H1 (cell line): ENCODE data around the gene SMTNL2. TPM values are rescaled to one million over a fixed set of nuclear protein-coding genes. Genes with fewer than 3 reads are reported as not detected.
A peak's percentile ranks its signal among the peaks of the same experiment; 100 is the strongest.

ENCODE experiments used
- CTCF ChIA-PET: fragments of 300-600 bp; sonication (Branson Sonifier 250); formaldehyde crosslinking; loops from one replicate; lab custom pipeline; 2021; ENCODE audit not compliant: partially characterized antibody; lab: Charles Lee
- POLR2A ChIA-PET: fragments of 300-600 bp; sonication (Branson Sonifier 250); formaldehyde crosslinking; loops from one replicate; lab custom pipeline; 2021; ENCODE audit warnings: inconsistent platforms; ENCODE audit not compliant: partially characterized antibody; lab: Charles Lee
- DNase-seq, 2 experiments: peaks; one replicate each; pipeline versions ENCODE4 v3.0.0 to v3.0.0-alpha.2; 2010 to 2022; ENCODE audit warnings: low spot score in 2 of 2, low read depth in 1 of 2, mixed read lengths in 1 of 2
- FAIRE-seq: peaks from 2 replicates; lab custom pipeline; 2011; peaks lifted over from hg19 to GRCh38; lab: Jason Lieb, UNC
- H2AFZ ChIP-seq: 2 replicates; pipeline ENCODE4 v1.8.1; 2012; ENCODE audit warnings: low read length, inconsistent platforms
- H2AK5ac ChIP-seq: 2 replicates; pipeline ENCODE4 v1.6.1; 2013; ENCODE audit warnings: low read depth, low read length
- H2BK120ac ChIP-seq: replicated peaks from 2 replicates; pipeline ENCODE3; 2013; ENCODE audit warnings: low read depth, low read length, inconsistent platforms
- H2BK12ac ChIP-seq: 2 replicates; pipeline ENCODE4 v1.6.1; 2013; ENCODE audit warnings: low read depth, low read length
- H2BK15ac ChIP-seq: 2 replicates; pipeline ENCODE4 v1.6.1; 2013; ENCODE audit warnings: low read length
- H2BK20ac ChIP-seq: 2 replicates; pipeline ENCODE4 v1.6.1; 2013; ENCODE audit warnings: low read length
- H2BK5ac ChIP-seq: 2 replicates; pipeline ENCODE4 v1.6.1; 2013; ENCODE audit warnings: low read depth, low read length
- H3K14ac ChIP-seq: 2 replicates; pipeline ENCODE4 v1.6.1; 2013; ENCODE audit warnings: inconsistent platforms; ENCODE audit not compliant: insufficient read length
- H3K18ac ChIP-seq: 2 replicates; pipeline ENCODE4 v1.6.1; 2013; ENCODE audit warnings: low read length; ENCODE audit errors: extremely low read depth
- H3K23ac ChIP-seq: 2 replicates; pipeline ENCODE4 v1.6.1; 2013; ENCODE audit warnings: inconsistent platforms; ENCODE audit not compliant: insufficient read length
- H3K23me2 ChIP-seq: 2 replicates; pipeline ENCODE4 v1.6.1; 2013; ENCODE audit warnings: low read depth, low read length
- H3K27ac ChIP-seq: 2 replicates; pipeline ENCODE4 v1.6.1; 2011; ENCODE audit warnings: low read depth, low read length, inconsistent platforms
- H3K27me3 ChIP-seq, 4 experiments: replicated peaks in 1 of 4; 1 replicate in 1 of 4; 2 replicates in 3 of 4; pipeline versions ENCODE4 v1.6.1 to v1.8.1; 2011 to 2013; ENCODE audit warnings: low read length in 3 of 4, mild to moderate bottlenecking in 3 of 4, inconsistent platforms in 2 of 4, mixed read lengths in 2 of 4, moderate library complexity in 1 of 4; ENCODE audit not compliant: control insufficient read depth in 3 of 4, insufficient read depth in 3 of 4; ENCODE audit errors: extremely low read depth in 1 of 4
- H3K36me3 ChIP-seq, 4 experiments: 2 replicates each; pipeline versions ENCODE4 v1.6.1 to v1.8.1; 2011 to 2013; ENCODE audit warnings: mild to moderate bottlenecking in 4 of 4, low read length in 3 of 4, moderate library complexity in 2 of 4, control low read depth in 1 of 4, inconsistent platforms in 1 of 4; ENCODE audit not compliant: insufficient read depth in 4 of 4, control insufficient read depth in 2 of 4
- H3K4ac ChIP-seq: replicated peaks from 2 replicates; pipeline ENCODE3; 2013; ENCODE audit warnings: low read length, low read depth, mixed read lengths, inconsistent platforms; ENCODE audit not compliant: insufficient read length
- H3K4me1 ChIP-seq, 4 experiments: replicated peaks in 1 of 4; 1 replicate in 1 of 4; 2 replicates in 3 of 4; pipeline versions ENCODE4 v1.6.1 to v1.8.1; 2011 to 2013; ENCODE audit warnings: low read length in 3 of 4, inconsistent platforms in 2 of 4, mixed read lengths in 1 of 4; ENCODE audit not compliant: insufficient read depth in 4 of 4, control insufficient read depth in 3 of 4
- H3K4me2 ChIP-seq, 2 experiments: 2 replicates each; pipeline versions ENCODE4 v1.6.1 to v1.8.1; 2011 to 2013; ENCODE audit warnings: low read depth in 2 of 2, low read length in 2 of 2, control low read depth in 1 of 2, inconsistent platforms in 1 of 2, mild to moderate bottlenecking in 1 of 2; ENCODE audit not compliant: insufficient read depth in 1 of 2
- H3K4me3 ChIP-seq, 4 experiments: fragments of 200-600, 300-600 bp in 1 of 4; sonication (generic), shearing (Covaris generic), sonication (Bioruptor Twin) in 1 of 4; 2 replicates each; pipeline versions ENCODE4 v1.5.1 to v1.8.1; 2011 to 2016; ENCODE audit warnings: low read length in 4 of 4, low read depth in 3 of 4, control low read depth in 2 of 4, inconsistent platforms in 2 of 4, mild to moderate bottlenecking in 2 of 4, mixed read lengths in 1 of 4, moderate library complexity in 1 of 4; ENCODE audit not compliant: insufficient read depth in 2 of 4; ENCODE audit errors: extremely low read depth in 1 of 4
- H3K56ac ChIP-seq: replicated peaks from 2 replicates; pipeline ENCODE3; 2013; ENCODE audit warnings: low read depth, mild to moderate bottlenecking, mixed read lengths, low read length, inconsistent platforms; ENCODE audit not compliant: insufficient read length
- H3K79me1 ChIP-seq: 2 replicates; pipeline ENCODE4 v1.6.1; 2013; ENCODE audit warnings: low read depth, low read length, control low read depth
- H3K79me2 ChIP-seq, 2 experiments: 2 replicates each; pipeline versions ENCODE4 v1.6.1 to v1.8.1; 2012 to 2013; ENCODE audit warnings: low read length in 2 of 2, mild to moderate bottlenecking in 2 of 2, inconsistent platforms in 1 of 2; ENCODE audit not compliant: insufficient read depth in 2 of 2, control insufficient read depth in 1 of 2
- H3K9ac ChIP-seq, 4 experiments: replicated peaks in 1 of 4; 1 replicate in 1 of 4; 2 replicates in 3 of 4; pipeline versions ENCODE4 v1.6.1 to v1.8.1; 2011 to 2013; ENCODE audit warnings: low read depth in 3 of 4, low read length in 3 of 4, control low read depth in 2 of 4, mild to moderate bottlenecking in 2 of 4, moderate library complexity in 2 of 4, inconsistent platforms in 1 of 4; ENCODE audit errors: extremely low read depth in 1 of 4
- H3K9me3 ChIP-seq, 2 experiments: 2 replicates each; pipeline versions ENCODE4 v1.6.1 to v1.8.1; 2012 to 2013; ENCODE audit warnings: mild to moderate bottlenecking in 2 of 2, moderate library complexity in 2 of 2, control low read depth in 1 of 2, inconsistent platforms in 1 of 2, low read depth in 1 of 2, low read length in 1 of 2, mixed read lengths in 1 of 2; ENCODE audit not compliant: insufficient read depth in 2 of 2
- H4K20me1 ChIP-seq, 2 experiments: replicated peaks in 1 of 2; 2 replicates each; pipeline versions ENCODE3 to v1.8.1; 2011 to 2013; ENCODE audit warnings: inconsistent platforms in 2 of 2, low read length in 2 of 2, mild to moderate bottlenecking in 1 of 2; ENCODE audit not compliant: insufficient read depth in 2 of 2, control insufficient read depth in 1 of 2
- H4K5ac ChIP-seq: 2 replicates; pipeline ENCODE4 v1.6.1; 2013; ENCODE audit warnings: low read length, low read depth, mixed read lengths, inconsistent platforms; ENCODE audit not compliant: insufficient read length
- H4K8ac ChIP-seq: 2 replicates; pipeline ENCODE4 v1.8.0; 2013; ENCODE audit warnings: mild to moderate bottlenecking, moderate library complexity, low read length, inconsistent platforms; ENCODE audit not compliant: insufficient read depth; ENCODE audit errors: extremely low read depth
- H4K91ac ChIP-seq: replicated peaks from 2 replicates; pipeline ENCODE3; 2013; ENCODE audit warnings: low read length, mixed read lengths, inconsistent platforms; ENCODE audit not compliant: insufficient read length
- CHD2 ChIP-seq: IDR thresholded peaks from 2 replicates; pipeline ENCODE4 v1.6.1; 2012; ENCODE audit warnings: low read length, improper control_type of control experiment
- EP300 ChIP-seq, 2 experiments: IDR thresholded peaks; 1 replicate in 1 of 2; 2 replicates in 1 of 2; pipeline ENCODE4 v1.6.1; 2011 to 2012; ENCODE audit warnings: low read depth in 2 of 2, low read length in 2 of 2, mild to moderate bottlenecking in 2 of 2, borderline replicate concordance in 1 of 2, inconsistent platforms in 1 of 2, moderate library complexity in 1 of 2
- GABPA ChIP-seq: IDR thresholded peaks from 2 replicates; pipeline ENCODE4 v1.6.1; 2011; ENCODE audit warnings: mild to moderate bottlenecking, low read length, moderate library complexity, borderline replicate concordance; ENCODE audit not compliant: insufficient read depth
- HDAC2 ChIP-seq, 2 experiments: fragments of 300-600 bp in 1 of 2; sonication (generic) in 1 of 2; IDR thresholded peaks; 2 replicates each; pipeline ENCODE4 v1.6.1; 2011 to 2012; ENCODE audit warnings: low read depth in 2 of 2, low read length in 2 of 2, mild to moderate bottlenecking in 2 of 2, moderate library complexity in 2 of 2, borderline replicate concordance in 1 of 2, inconsistent platforms in 1 of 2
- JUND ChIP-seq: IDR thresholded peaks from 2 replicates; pipeline ENCODE4 v1.6.1; 2011; ENCODE audit warnings: mild to moderate bottlenecking, improper control_type of control experiment, low read length
- NRF1 ChIP-seq: IDR thresholded peaks from 2 replicates; pipeline ENCODE4 v1.6.1; 2011; ENCODE audit warnings: mild to moderate bottlenecking, low read depth, low read length, improper control_type of control experiment
- POLR2A ChIP-seq, 2 experiments: IDR thresholded peaks; 1 replicate in 1 of 2; 2 replicates in 1 of 2; pipeline ENCODE4 v1.6.1; 2011; ENCODE audit warnings: low read depth in 2 of 2, low read length in 2 of 2, mild to moderate bottlenecking in 2 of 2; ENCODE audit errors: control extremely low read depth in 1 of 2
- POU5F1 ChIP-seq: IDR thresholded peaks from 2 replicates; pipeline ENCODE4 v1.6.1; 2011; ENCODE audit warnings: low read depth, mild to moderate bottlenecking, low read length, moderate library complexity
- RBBP5 ChIP-seq: IDR thresholded peaks from 2 replicates; pipeline ENCODE4 v1.7.1; 2012; ENCODE audit warnings: low read depth, mild to moderate bottlenecking, inconsistent platforms, low read length, moderate library complexity, borderline replicate concordance
- RNF2 ChIP-seq: fragments of 200-900, 300-1000 bp; sonication (generic); IDR thresholded peaks from 2 replicates; pipeline ENCODE4 v1.7.1; 2016; ENCODE audit warnings: borderline replicate concordance, low read depth, mild to moderate bottlenecking, antibody characterized with exemption, low read length; ENCODE audit not compliant: poor library complexity, severe bottlenecking; ENCODE audit errors: missing control alignments
- SUZ12 ChIP-seq: fragments of 200-600 bp; sonication (generic); IDR thresholded peaks from 2 replicates; pipeline ENCODE4 v1.6.1; 2012; ENCODE audit warnings: mild to moderate bottlenecking, inconsistent platforms, low read length, moderate library complexity, mixed read lengths
- TBP ChIP-seq: IDR thresholded peaks from 2 replicates; pipeline ENCODE4 v1.6.1; 2011; ENCODE audit warnings: low read depth, low read length, improper control_type of control experiment
- ZNF274 ChIP-seq: IDR thresholded peaks from 2 replicates; pipeline ENCODE4 v1.7.0; 2012; ENCODE audit warnings: low read length, borderline replicate concordance; ENCODE audit errors: extremely low read depth
- WGBS, 2 experiments: shearing (Covaris generic) in 1 of 2; methylation state at CpG; one replicate each; pipeline versions ENCODE4 v1.1.6 to v1.1.7; 2013 to 2015; ENCODE audit warnings: low lambda C conversion rate in 2 of 2, mixed read lengths in 2 of 2, inconsistent platforms in 1 of 2, low coverage in 1 of 2, missing lambda C conversion rate in 1 of 2; ENCODE audit not compliant: insufficient replicate concordance in 2 of 2, insufficient coverage in 1 of 2, insufficient read length in 1 of 2; ENCODE audit errors: extremely low coverage in 1 of 2, missing lambda C conversion rate in 1 of 2; 5-methylcytosine and 5-hydroxymethylcytosine counted together
- polyA plus RNA-seq, 7 experiments: library from polyadenylated mRNA; depleted of rRNA in 3 of 7; stranded (reverse) in 5 of 7; unstranded in 2 of 7; fragments of >200 nt in 5 of 7; fragments of 200-250 nt in 2 of 7; gene quantifications; 1 replicate in 5 of 7; 2 replicates in 1 of 7; 4 replicates in 1 of 7; pipeline versions ENCODE4 v1.2.1 to v1.2.3, GENCODE V29; 2011 to 2013; ENCODE audit warnings: missing spikeins in 2 of 7, mixed read lengths in 2 of 7
- total RNA-seq: library from RNA; stranded (reverse); fragmentation: NEBNext Ultra II Directional; extraction: Animal tissue kit (Norgen Biotek cat#: 25700); gene quantifications from 2 replicates; pipeline ENCODE4 v1.2.1, GENCODE V29; 2021

The SMTNL2 gene
- total and polyA plus RNA-seq, 2 of the 8 experiments (the other 6 are each of a cell fraction or from before 2014, with no cell fraction given): 3.6 to 4.5 TPM

- Histone ChIP-seq H3K23ac (no peak overlapping the region), H3K4me1 (peaks cover 0 to 19% (median 11%) of the 10 kb centered on the region in 4 experiments; a peak in 6 of 7 replicates), H2BK15ac (0 out of 2 replicates have a peak overlapping the region, but pooled peaks have one; percentile 46), H4K8ac (0 out of 2 replicates have a peak overlapping the region, but pooled peaks have one; percentile 29), H3K9me3 (no peaks in the 10 kb centered on the region), H2BK120ac (no peak overlapping the region), H3K4me3 (no peak overlapping the region), H4K5ac (no peak overlapping the region), H3K79me1 (no peaks in the 10 kb centered on the region), H2AK5ac (no peak overlapping the region), H3K23me2 (no peaks in the 10 kb centered on the region), H4K20me1 (no peaks in the 10 kb centered on the region), H2BK12ac (no peak overlapping the region), H2BK5ac (peak overlapping the region; percentile 78; the same call in 1 of the 2 replicates), H2BK20ac (no peak overlapping the region), H2AFZ (no peak overlapping the region), H3K4me2 (peak overlapping the region in 1 of 2 experiments; percentile 26; a peak in 1 of 4 replicates), H3K36me3 (no peaks in the 10 kb centered on the region), H3K14ac (no peak overlapping the region), H3K56ac (no peak overlapping the region), H3K27ac (no peak overlapping the region), H3K4ac (no peak overlapping the region), H4K91ac (no peak overlapping the region), H3K79me2 (no peaks in the 10 kb centered on the region), H3K27me3 (no peaks in the 10 kb centered on the region), H3K9ac (no peak overlapping the region), H3K18ac (no peak overlapping the region; the same call in 1 of the 2 replicates)
- 84% methylated on average over 5 of the region's 7 CpGs; no CpG with 5 or more reads in 1 of the 2 experiments for WGBS, 2 experiments
- POLR2A ChIA-PET: interaction anchor here (0.9 to 1.7 kb wide), 4 partner anchors 10 to 28 kb away, joined by 4 to 5 read pairs (median 4); partner anchors contain the start of gene SMTNL2
- FAIRE-seq (no peak), DNase-seq (no peak)
- CTCF ChIA-PET: interaction anchor here (0.6 to 10.1 kb wide), 18 partner anchors 8 to 660 kb away, joined by 3 to 65 read pairs (median 4); partner anchors contain the start of gene SMTNL2
- TF ChIP-seq NRF1: no peak
- TF ChIP-seq POU5F1: no peak
- no peak for TF ChIP-seq HDAC2 (IDR thresholded peaks at IDR 0.05; ENCODE audit: borderline replicate concordance in 1 of 2, low read depth in 2 of 2, low read length in 2 of 2)
- no peak for TF ChIP-seq ZNF274
- no peak for TF ChIP-seq RBBP5
- TF ChIP-seq POLR2A (IDR thresholded peaks at IDR 0.05; ENCODE audit: control extremely low read depth in 1 of 2, low read depth in 2 of 2, low read length in 2 of 2): no peak
- no peak for TF ChIP-seq GABPA
- no peak for TF ChIP-seq CHD2
- TF ChIP-seq SUZ12: no peak
- no peak for TF ChIP-seq EP300 (IDR thresholded peaks at IDR 0.05; ENCODE audit: borderline replicate concordance in 1 of 2, low read depth in 2 of 2, low read length in 2 of 2)
- TF ChIP-seq TBP: no peak
- TF ChIP-seq JUND: no peak
- no peak for TF ChIP-seq RNF2
Observed at GRCh38 chr17:4594406-4594805, 10.1 kb downstream of the SMTNL2 start.
